Smooth muscle cell (in vitro differentiated cells): Measurements from ENCODE around the gene ICE2. TPM values are rescaled to one million over a fixed set of nuclear protein-coding genes. Genes with fewer than 3 reads are reported as not detected.

Experiments used
- DNase-seq: peaks from one replicate; lab custom pipeline; 2025; ENCODE audit not compliant: unreplicated experiment; lab: John Stamatoyannopoulos, UW
- H2AFZ ChIP-seq: fragments of 200-600 bp; sonication (generic); 2 replicates; pipeline ENCODE4 v1.6.0; 2016; ENCODE audit warnings: antibody characterized with exemption, low read depth, mild to moderate bottlenecking
- H3F3A ChIP-seq: fragments of 200-600 bp; sonication (generic); 2 replicates; pipeline ENCODE4 v1.6.0; 2017; ENCODE audit warnings: antibody characterized with exemption, low read depth
- H3K27ac ChIP-seq: fragments of 200-600 bp; sonication (generic); 2 replicates; pipeline ENCODE4 v1.5.1; 2016; ENCODE audit warnings: low read depth, mild to moderate bottlenecking
- H3K27me3 ChIP-seq: fragments of 200-600 bp; sonication (generic); 2 replicates; pipeline ENCODE4 v1.6.1; 2016; ENCODE audit warnings: low read depth, mild to moderate bottlenecking
- H3K36me3 ChIP-seq: fragments of 200-600 bp; sonication (generic); 2 replicates; pipeline ENCODE4 v1.5.1; 2016; ENCODE audit warnings: low read depth
- H3K4me1 ChIP-seq: fragments of 200-600 bp; sonication (generic); 2 replicates; pipeline ENCODE4 v1.5.1; 2016; ENCODE audit warnings: low read depth
- H3K4me2 ChIP-seq: fragments of 200-600 bp; sonication (generic); 2 replicates; pipeline ENCODE4 v1.6.0; 2016; ENCODE audit warnings: mild to moderate bottlenecking
- H3K4me3 ChIP-seq: fragments of 200-600 bp; sonication (generic); 2 replicates; pipeline ENCODE4 v1.5.1; 2016; ENCODE audit warnings: mild to moderate bottlenecking
- H3K79me2 ChIP-seq: fragments of 200-600 bp; sonication (generic); 2 replicates; pipeline ENCODE4 v1.6.0; 2016; ENCODE audit warnings: low read depth, mild to moderate bottlenecking
- H3K9ac ChIP-seq: fragments of 200-600 bp; sonication (generic); 2 replicates; pipeline ENCODE4 v1.6.0; 2016; ENCODE audit warnings: low read depth
- H3K9me3 ChIP-seq: fragments of 200-600 bp; sonication (generic); replicated peaks from 2 replicates; pipeline ENCODE4 v1.5.1; 2016; ENCODE audit warnings: low read depth
- H4K20me1 ChIP-seq: fragments of 200-600 bp; sonication (generic); 2 replicates; pipeline ENCODE4 v1.6.0; 2016; ENCODE audit warnings: low read depth
- CTCF ChIP-seq: fragments of 200-600 bp; sonication (generic); IDR thresholded peaks from 2 replicates; pipeline ENCODE4 v1.5.1; 2017; ENCODE audit warnings: borderline replicate concordance, mild to moderate bottlenecking, antibody characterized with exemption; ENCODE audit not compliant: insufficient read depth, poor library complexity, severe bottlenecking
- WGBS: methylation state at CpG from one replicate; pipeline ENCODE4 v1.1.7; 2016; ENCODE audit warnings: low lambda C conversion rate; 5-methylcytosine and 5-hydroxymethylcytosine counted together
- polyA plus RNA-seq: library from polyadenylated mRNA; unstranded; fragments of >200 nt; fragmentation: Nextera tagmentation; extraction: Ambion mirVana; gene quantifications from 2 replicates; pipeline ENCODE4 v1.2.1, GENCODE V29; 2016
- total RNA-seq: library from RNA; depleted of rRNA; stranded (reverse); fragments of >200 nt; gene quantifications from 2 replicates; pipeline ENCODE4 v1.2.3, GENCODE V29; 2014

The ICE2 gene
- total and polyA plus RNA-seq, 2 experiments from 2014 or later = 15.2 to 17.3 TPM

GRCh38 chr15:60419753-60420152 is 59.2 kb downstream of the ICE2 start:
- no peak for TF ChIP-seq CTCF
- Histone ChIP-seq H3K4me1 (peaks cover 17% of the 10 kb centered on the region), H4K20me1 (no peaks in the 10 kb centered on the region), H2AFZ (no peak overlapping the region), H3K79me2 (no peaks in the 10 kb centered on the region), H3K4me3 (no peak overlapping the region), H3K27ac (no peak overlapping the region), H3K9me3 (no peaks in the 10 kb centered on the region), H3F3A (peaks cover 13% of the 10 kb centered on the region), H3K36me3 (no peaks in the 10 kb centered on the region), H3K4me2 (peak overlapping the region; percentile 40), H3K27me3 (no peaks in the 10 kb centered on the region), H3K9ac (no peak overlapping the region)
- WGBS = 48% methylated on average over 2 of the region's 2 CpGs
- DNase-seq = no peak

- no peak overlapping the region for H3K4me3 ChIP-seq
- no peaks in the 10 kb centered on the region for H4K20me1 ChIP-seq
- DNase-seq = no peak
- no peak for TF ChIP-seq CTCF
- no peaks in the 10 kb centered on the region for H3K79me2 ChIP-seq
- H3F3A ChIP-seq = peaks cover 16% of the 10 kb centered on the region
- no peaks in the 10 kb centered on the region for H3K27me3 ChIP-seq
- H2AFZ ChIP-seq = no peak overlapping the region
- WGBS = 96% methylated on average over 3 of the region's 3 CpGs
- H3K4me2 ChIP-seq = no peak overlapping the region
- peaks cover 4% of the 10 kb centered on the region for H3K4me1 ChIP-seq
- H3K36me3 ChIP-seq = no peaks in the 10 kb centered on the region
- H3K9me3 ChIP-seq = no peaks in the 10 kb centered on the region
- no peak overlapping the region for H3K27ac ChIP-seq
- no peak overlapping the region for H3K9ac ChIP-seq
These were observed 60.8 kb downstream of the ICE2 start for GRCh38 chr15:60418096-60418495.

DNA sequence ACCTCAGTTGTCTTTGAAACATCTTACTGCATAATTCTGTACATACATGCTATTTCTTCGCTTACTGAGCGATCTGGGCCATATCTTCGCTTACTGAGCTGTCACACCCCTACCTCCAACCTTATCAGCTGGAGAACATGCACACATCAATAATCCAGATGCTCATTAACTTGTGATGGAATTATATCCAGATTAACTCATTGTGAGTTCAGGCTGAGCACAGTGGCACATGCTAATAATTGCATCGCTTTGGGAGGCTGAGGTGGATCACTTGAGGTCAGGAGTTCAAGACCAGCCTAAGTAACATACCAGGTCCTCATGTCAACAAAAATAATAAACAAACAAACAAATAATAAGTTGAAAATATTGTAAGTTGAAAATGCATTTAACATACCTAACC is 61.8 kb downstream of the ICE2 start:
- Histone ChIP-seq H3K9me3 (no peaks in the 10 kb centered on the region), H3K36me3 (no peaks in the 10 kb centered on the region), H2AFZ (no peak overlapping the region), H3K4me3 (no peak overlapping the region), H3K79me2 (no peaks in the 10 kb centered on the region), H3K4me2 (no peak overlapping the region), H3K9ac (no peak overlapping the region), H3F3A (peaks cover 16% of the 10 kb centered on the region), H3K27ac (no peak overlapping the region), H3K27me3 (no peaks in the 10 kb centered on the region), H3K4me1 (no peaks in the 10 kb centered on the region), H4K20me1 (no peaks in the 10 kb centered on the region)
- no peak for TF ChIP-seq CTCF
- no peak for DNase-seq
- 95% methylated on average over 4 of the region's 4 CpGs for WGBS

DNA sequence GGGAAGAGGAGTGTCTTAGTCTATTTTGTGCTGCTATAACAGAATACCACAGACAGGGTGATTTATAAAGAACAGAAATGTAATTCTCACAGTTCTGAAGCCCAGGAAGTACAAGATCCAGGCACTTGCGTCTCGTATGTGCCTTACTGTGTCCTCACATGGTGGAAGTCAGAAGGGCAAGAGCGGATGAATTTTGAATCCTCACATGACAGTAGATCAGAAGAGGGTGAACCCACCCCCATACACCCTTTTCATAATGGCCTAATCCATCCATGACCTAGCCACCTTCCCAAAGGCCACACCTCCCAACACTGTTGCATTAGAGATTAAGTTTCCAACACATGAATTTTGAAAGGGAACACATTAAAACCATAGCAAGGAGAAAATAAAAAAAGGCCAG is 62.5 kb downstream of the ICE2 start:
- Histone ChIP-seq H2AFZ (no peak overlapping the region), H3K4me1 (no peaks in the 10 kb centered on the region), H3K4me3 (no peak overlapping the region), H3K79me2 (no peaks in the 10 kb centered on the region), H4K20me1 (no peaks in the 10 kb centered on the region), H3K36me3 (no peaks in the 10 kb centered on the region), H3K27ac (no peak overlapping the region), H3F3A (peaks cover 13% of the 10 kb centered on the region), H3K9ac (no peak overlapping the region), H3K4me2 (no peak overlapping the region), H3K27me3 (no peaks in the 10 kb centered on the region), H3K9me3 (no peaks in the 10 kb centered on the region)
- no peak for DNase-seq
- no peak for TF ChIP-seq CTCF
- WGBS = 96% methylated on average over 3 of the region's 3 CpGs
